ENCODE results near the gene OR52D1. TPM values are rescaled to one million over a fixed set of nuclear protein-coding genes. Genes with fewer than 3 reads are reported as not detected.

The OR52D1 gene
- total and polyA plus RNA-seq, 2 donors from 2014 or later, result not detected

DNA sequence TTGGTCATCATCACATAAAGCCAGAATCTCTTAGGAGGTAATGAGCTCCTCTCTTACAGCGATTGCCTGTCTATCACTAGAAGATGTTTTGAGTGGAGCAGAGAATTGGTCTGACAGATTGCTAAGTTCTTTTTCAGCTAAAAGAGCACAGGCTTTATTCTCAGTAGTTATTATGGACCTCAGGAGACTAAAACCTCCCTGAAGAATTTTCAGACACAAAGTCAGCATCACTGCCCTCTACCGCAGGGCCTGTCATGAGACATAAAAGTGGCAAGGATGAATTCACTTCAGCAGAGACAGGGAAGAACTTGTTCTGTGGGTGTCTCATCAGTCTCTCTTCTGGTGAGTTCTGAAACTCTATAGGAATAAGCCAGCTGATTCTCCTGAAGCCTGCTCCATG, 39.5 kb upstream of the OR52D1 start, which contains the start of gene OR51I2:
Gene OR51I2, plus strand, starts transcription at position 301 of the 400 bp plus-strand sequence. CDS start 4,166 bp downstream, outside the sequence.
- intact Hi-C loops (cut with DNase I), result no loop called here
- Histone ChIP-seq H3K4me3 (ENCODE audit: low read length in 3 of 3) (no peak within 1 kb of the TSS), H3K9me3 (ENCODE audit: control insufficient read depth in 2 of 3, insufficient read depth in 1 of 3, low read length in 3 of 3) (no peaks in the 10 kb centered on the region), H3K27ac (ENCODE audit: low read depth in 2 of 2, low read length in 2 of 2) (no peak within 1 kb of the TSS), H3K9ac (ENCODE audit: low read length in 3 of 3) (no peak within 1 kb of the TSS), H3K27me3 (ENCODE audit: control insufficient read depth, insufficient read depth, low read length) (no peaks in the 10 kb centered on the region), H3K36me3 (ENCODE audit: control insufficient read depth in 2 of 3, insufficient read depth in 3 of 3, low read length in 3 of 3) (no peaks in the 10 kb centered on the region), H3K4me1 (ENCODE audit: control insufficient read depth in 2 of 3, insufficient read depth in 2 of 3, low read depth in 1 of 3, low read length in 3 of 3) (no peaks in the 10 kb centered on the region)
- TF ChIP-seq, protein P1, sequence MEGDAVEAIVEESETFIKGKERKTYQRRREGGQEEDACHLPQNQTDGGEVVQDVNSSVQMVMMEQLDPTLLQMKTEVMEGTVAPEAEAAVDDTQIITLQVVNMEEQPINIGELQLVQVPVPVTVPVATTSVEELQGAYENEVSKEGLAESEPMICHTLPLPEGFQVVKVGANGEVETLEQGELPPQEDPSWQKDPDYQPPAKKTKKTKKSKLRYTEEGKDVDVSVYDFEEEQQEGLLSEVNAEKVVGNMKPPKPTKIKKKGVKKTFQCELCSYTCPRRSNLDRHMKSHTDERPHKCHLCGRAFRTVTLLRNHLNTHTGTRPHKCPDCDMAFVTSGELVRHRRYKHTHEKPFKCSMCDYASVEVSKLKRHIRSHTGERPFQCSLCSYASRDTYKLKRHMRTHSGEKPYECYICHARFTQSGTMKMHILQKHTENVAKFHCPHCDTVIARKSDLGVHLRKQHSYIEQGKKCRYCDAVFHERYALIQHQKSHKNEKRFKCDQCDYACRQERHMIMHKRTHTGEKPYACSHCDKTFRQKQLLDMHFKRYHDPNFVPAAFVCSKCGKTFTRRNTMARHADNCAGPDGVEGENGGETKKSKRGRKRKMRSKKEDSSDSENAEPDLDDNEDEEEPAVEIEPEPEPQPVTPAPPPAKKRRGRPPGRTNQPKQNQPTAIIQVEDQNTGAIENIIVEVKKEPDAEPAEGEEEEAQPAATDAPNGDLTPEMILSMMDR (IDR thresholded peaks at IDR 0.05; ENCODE audit: borderline replicate concordance, extremely low read depth, insufficient read depth), result no peak
- DNase-seq (no peak), FAIRE-seq (no peak)

GRCh38 chr11:5449432-5449831, 39.1 kb upstream of the OR52D1 start:
- TF ChIP-seq, protein P1 (IDR thresholded peaks at IDR 0.05; ENCODE audit: borderline replicate concordance, extremely low read depth, insufficient read depth), result no peak
- H3K36me3 ChIP-seq (ENCODE audit: control insufficient read depth in 2 of 3, insufficient read depth in 3 of 3, low read length in 3 of 3), result no peaks in the 10 kb centered on the region
- no peak overlapping the region for H3K4me3 ChIP-seq (ENCODE audit: low read length in 3 of 3)
- H3K9ac ChIP-seq (ENCODE audit: low read length in 3 of 3), result no peak overlapping the region
- intact Hi-C loops (cut with DNase I), result no loop called here
- H3K9me3 ChIP-seq (ENCODE audit: control insufficient read depth in 2 of 3, insufficient read depth in 1 of 3, low read length in 3 of 3), result no peaks in the 10 kb centered on the region
- no peaks in the 10 kb centered on the region for H3K27me3 ChIP-seq (ENCODE audit: control insufficient read depth, insufficient read depth, low read length)
- no peak overlapping the region for H3K27ac ChIP-seq (ENCODE audit: low read depth in 2 of 2, low read length in 2 of 2)
- DNase-seq, result no peak
- FAIRE-seq, result no peak
- H3K4me1 ChIP-seq (ENCODE audit: control insufficient read depth in 2 of 3, insufficient read depth in 2 of 3, low read depth in 1 of 3, low read length in 3 of 3), result no peaks in the 10 kb centered on the region

DNA sequence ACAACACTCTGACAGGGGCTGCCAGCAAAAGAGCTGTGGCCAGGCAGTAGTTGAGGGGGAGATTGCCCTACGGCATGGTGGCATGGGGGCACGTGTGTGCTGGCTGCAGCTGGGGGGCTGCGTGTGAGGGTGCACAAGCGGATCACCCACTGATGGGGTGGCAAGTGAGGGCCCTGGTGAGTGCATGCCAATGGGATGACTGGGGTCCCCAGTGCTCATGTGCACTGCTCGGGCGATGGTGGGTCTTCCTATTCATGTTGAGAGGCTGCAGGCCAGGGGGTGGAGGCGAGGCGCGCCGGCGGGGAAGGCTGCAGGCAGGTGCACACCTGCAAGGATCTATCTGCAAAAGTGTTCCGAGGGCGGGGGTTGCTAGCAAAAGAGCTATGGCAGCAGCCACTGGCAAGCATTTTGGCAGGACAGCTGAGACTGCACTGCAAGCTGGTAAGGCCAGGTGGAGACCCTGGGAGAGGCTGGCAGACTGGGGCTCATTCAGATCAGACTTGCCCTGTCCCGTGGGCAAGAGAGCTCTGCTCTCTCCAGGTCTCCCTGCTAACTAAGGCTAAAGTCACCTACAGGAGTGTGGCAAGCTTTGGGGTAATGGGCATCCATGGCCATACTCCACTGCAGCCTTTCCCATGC, 27.4 kb upstream of the OR52D1 start:
- no peak overlapping the region for H3K9ac ChIP-seq (ENCODE audit: low read length in 3 of 3)
- no peaks in the 10 kb centered on the region for H3K4me1 ChIP-seq (ENCODE audit: control insufficient read depth in 2 of 3, insufficient read depth in 2 of 3, low read depth in 1 of 3, low read length in 3 of 3)
- H3K27me3 ChIP-seq (ENCODE audit: control insufficient read depth, insufficient read depth, low read length), result no peaks in the 10 kb centered on the region
- H3K9me3 ChIP-seq (ENCODE audit: control insufficient read depth in 2 of 3, insufficient read depth in 1 of 3, low read length in 3 of 3), result no peaks in the 10 kb centered on the region
- TF ChIP-seq, protein P1 (IDR thresholded peaks at IDR 0.05; ENCODE audit: borderline replicate concordance, extremely low read depth, insufficient read depth), result no peak
- FAIRE-seq (no peak), DNase-seq (peak in 1 of 5 donors; percentile 62)
- no peaks in the 10 kb centered on the region for H3K36me3 ChIP-seq (ENCODE audit: control insufficient read depth in 2 of 3, insufficient read depth in 3 of 3, low read length in 3 of 3)
- no peak overlapping the region for H3K27ac ChIP-seq (ENCODE audit: low read depth in 2 of 2, low read length in 2 of 2)
- H3K4me3 ChIP-seq (ENCODE audit: low read length in 3 of 3), result no peak overlapping the region
- intact Hi-C loops (cut with DNase I), result no loop called here
